Measurements from ENCODE around the gene KRT6C. TPM values are rescaled to one million over a fixed set of nuclear protein-coding genes. Genes with fewer than 3 reads are reported as not detected.

The KRT6C gene
- total and polyA plus RNA-seq, 9 donors: 0.17 TPM; not detected in 8

DNA sequence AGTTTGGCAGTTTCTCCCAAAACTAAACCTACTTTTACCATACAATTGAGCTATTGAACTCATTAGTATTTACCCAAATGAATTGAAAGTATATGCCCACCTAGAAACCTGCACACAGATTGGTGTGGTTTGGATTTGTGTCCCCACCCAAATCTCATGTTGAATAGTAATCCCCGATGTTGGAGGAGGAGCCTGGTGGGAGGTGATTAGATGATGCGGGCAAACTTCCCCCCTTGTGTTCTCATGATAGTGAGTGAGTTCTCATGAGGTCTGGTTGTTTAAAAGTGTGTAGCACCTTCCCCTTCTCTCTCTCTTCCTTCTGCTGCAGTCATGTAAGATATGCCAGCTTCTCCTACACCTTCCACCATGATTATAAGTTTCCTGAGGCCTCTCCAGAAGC, 4.0 kb upstream of the KRT6C start:
- H3K4me3 ChIP-seq: no peak overlapping the region
- no peaks in the 10 kb centered on the region for H3K27me3 ChIP-seq
- H3K36me3 ChIP-seq: no peaks in the 10 kb centered on the region
- H3K27ac ChIP-seq: no peak overlapping the region
- H3K9me3 ChIP-seq: no peaks in the 10 kb centered on the region
- intact Hi-C loops (cut with DNase I): no loop called here
- DNase-seq: no peak
- TF ChIP-seq POLR2A (IDR thresholded peaks at IDR 0.05) (no peak), CTCF (IDR thresholded peaks at IDR 0.05) (no peak), EP300 (IDR thresholded peaks at IDR 0.05) (no peak)
- WGBS, 3 donors: 43 to 92% (median 86%) methylated on average over 2 of the region's 2 CpGs
- no peaks in the 10 kb centered on the region for H3K4me1 ChIP-seq (ENCODE audit: insufficient read depth)

- Histone ChIP-seq H3K27me3 (no peaks in the 10 kb centered on the region), H3K27ac (no peak overlapping the region), H3K9me3 (no peaks in the 10 kb centered on the region), H3K36me3 (no peaks in the 10 kb centered on the region), H3K4me1 (ENCODE audit: insufficient read depth) (no peaks in the 10 kb centered on the region), H3K4me3 (no peak overlapping the region)
- WGBS, 3 donors: 84 to 92% (median 85%) methylated on average over 2 of the region's 2 CpGs
- intact Hi-C loops (cut with DNase I): no loop called here
- DNase-seq: no peak
- TF ChIP-seq EP300 (IDR thresholded peaks at IDR 0.05) (no peak), CTCF (IDR thresholded peaks at IDR 0.05) (no peak), POLR2A (IDR thresholded peaks at IDR 0.05) (no peak)
Observed at GRCh38 chr12:52474212-52474611, 607 bp upstream of the KRT6C start.

DNA sequence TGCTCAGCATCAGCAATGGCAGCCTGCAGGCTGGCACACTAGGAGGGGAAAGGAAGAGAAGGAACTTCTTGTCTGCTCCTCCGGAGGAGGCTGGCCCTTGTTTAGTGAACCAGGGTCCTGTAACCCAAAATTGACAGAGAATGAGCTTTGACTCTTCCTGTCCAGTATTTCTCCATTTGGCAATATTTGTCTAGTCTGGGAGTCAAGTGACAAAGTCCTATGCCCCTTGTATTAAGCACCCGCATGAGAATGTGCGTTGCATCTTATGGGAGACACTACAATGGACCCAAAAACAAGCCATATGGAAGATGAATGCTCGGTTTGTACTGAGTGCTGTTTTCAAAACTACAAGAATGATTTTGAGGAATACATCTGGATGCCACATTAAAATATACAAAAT, 3.8 kb downstream of the KRT6C start:
- intact Hi-C loops (cut with DNase I): no loop called here
- 65 to 91% (median 90%) methylated on average over 4 of the region's 4 CpGs for WGBS, 3 donors
- Histone ChIP-seq H3K4me1 (ENCODE audit: insufficient read depth) (no peaks in the 10 kb centered on the region), H3K4me3 (no peak overlapping the region), H3K36me3 (no peaks in the 10 kb centered on the region), H3K9me3 (no peaks in the 10 kb centered on the region), H3K27me3 (no peaks in the 10 kb centered on the region), H3K27ac (no peak overlapping the region)
- no peak for DNase-seq
- TF ChIP-seq POLR2A (IDR thresholded peaks at IDR 0.05) (no peak), CTCF (IDR thresholded peaks at IDR 0.05) (no peak), EP300 (IDR thresholded peaks at IDR 0.05) (no peak)

- Histone ChIP-seq H3K36me3 (no peaks in the 10 kb centered on the region), H3K4me1 (ENCODE audit: insufficient read depth) (no peaks in the 10 kb centered on the region), H3K4me3 (no peak overlapping the region), H3K27ac (no peak overlapping the region), H3K9me3 (no peaks in the 10 kb centered on the region), H3K27me3 (no peaks in the 10 kb centered on the region)
- intact Hi-C loops (cut with DNase I): no loop called here
- TF ChIP-seq EP300 (IDR thresholded peaks at IDR 0.05): no peak
- no peak for TF ChIP-seq CTCF (IDR thresholded peaks at IDR 0.05)
- no peak for TF ChIP-seq POLR2A (IDR thresholded peaks at IDR 0.05)
- DNase-seq: no peak
- WGBS, 3 donors: 8 to 17% (median 16%) methylated on average over 2 of the region's 2 CpGs
Observed at GRCh38 chr12:52464897-52465296, 8.7 kb downstream of the KRT6C start.

GRCh38 chr12:52461693-52462092, 11.9 kb downstream of the KRT6C start:
- no peak for DNase-seq
- Histone ChIP-seq H3K27ac (no peak overlapping the region), H3K27me3 (no peaks in the 10 kb centered on the region), H3K4me3 (no peak overlapping the region), H3K4me1 (ENCODE audit: insufficient read depth) (no peaks in the 10 kb centered on the region), H3K36me3 (no peaks in the 10 kb centered on the region), H3K9me3 (no peaks in the 10 kb centered on the region)
- TF ChIP-seq EP300 (IDR thresholded peaks at IDR 0.05) (no peak), CTCF (IDR thresholded peaks at IDR 0.05) (no peak), POLR2A (IDR thresholded peaks at IDR 0.05) (no peak)
- intact Hi-C loops (cut with DNase I): no loop called here
- 58 to 80% (median 68%) methylated on average over 5 of the region's 5 CpGs for WGBS, 3 donors
